Renal cortical epithelial cell (primary cell): ENCODE data around the gene ANKRD55. TPM values are rescaled to one million over a fixed set of nuclear protein-coding genes. Genes with fewer than 3 reads are reported as not detected.
"Not testable (repeated sequence)": the region's sequence is repeated elsewhere in the genome, so short reads cannot be mapped to it uniquely, and the experiment has no call there.

Experiments
- DNase-seq: peaks from one replicate; pipeline ENCODE4 v3.0.0-alpha.2; 2011; ENCODE audit warnings: low read depth
- total RNA-seq: library from RNA; depleted of rRNA; stranded (reverse); fragments of >200 nt; gene quantifications from 2 replicates; pipeline ENCODE4 v1.2.3, GENCODE V29; 2014

ANKRD55 gene
- total RNA-seq, 1 donor from 2014 or later: not detected

DNA sequence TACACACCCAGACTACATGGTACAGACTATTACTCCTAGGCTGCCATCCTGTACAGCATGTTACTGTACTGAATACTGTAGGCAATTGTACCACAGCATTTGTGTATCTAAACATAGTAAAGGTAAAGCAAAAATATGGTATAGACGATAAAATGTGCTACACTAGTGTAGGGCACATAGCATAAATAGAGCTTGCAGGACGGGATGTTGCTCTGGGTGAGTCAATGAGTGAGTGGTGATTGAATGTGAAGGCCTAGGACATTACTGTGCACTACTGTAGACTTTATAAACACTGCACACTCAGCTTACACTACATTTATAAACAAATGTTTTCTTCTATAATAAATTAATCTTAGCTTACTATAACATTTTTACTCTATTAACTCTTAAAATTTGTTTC is 25.6 kb downstream of the ANKRD55 start:
- DNase-seq: no peak

GRCh38 chr5:56206126-56206910 is 26.8 kb downstream of the ANKRD55 start:
- DNase-seq: no peak

GRCh38 chr5:56203936-56204335 is 29.2 kb downstream of the ANKRD55 start:
- DNase-seq: not testable (repeated sequence)

DNA sequence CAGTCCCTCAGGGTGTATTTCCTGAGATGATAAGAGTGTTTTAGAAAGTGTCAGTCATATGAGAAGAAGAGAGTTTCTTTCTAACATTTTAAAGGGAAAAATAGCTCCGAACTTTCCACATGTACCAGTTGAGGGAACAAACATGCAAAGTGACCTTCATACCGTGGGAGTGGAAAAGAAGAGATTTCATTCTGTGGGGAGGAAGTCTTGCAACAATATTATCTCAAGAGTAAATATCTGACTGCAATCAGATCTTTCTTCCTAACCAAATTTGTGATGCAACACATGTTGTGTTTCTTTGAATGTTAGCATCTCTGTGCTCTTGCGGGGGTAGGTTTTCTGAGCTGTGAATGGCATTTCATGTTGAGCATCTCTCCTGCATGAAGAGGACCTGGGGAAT is 30.6 kb downstream of the ANKRD55 start:
- DNase-seq: no peak

- not testable (repeated sequence) for DNase-seq
These were observed 31.3 kb downstream of the ANKRD55 start for GRCh38 chr5:56201762-56202261.

- DNase-seq: peak; percentile 80
These were observed 32.0 kb downstream of the ANKRD55 start for GRCh38 chr5:56200971-56201666.

- DNase-seq: no peak
These were observed 38.1 kb downstream of the ANKRD55 start for GRCh38 chr5:56195016-56195415.

- no peak for DNase-seq
These were observed 40.9 kb downstream of the ANKRD55 start for GRCh38 chr5:56192246-56192645.

- DNase-seq: no peak
These were observed 41.5 kb downstream of the ANKRD55 start for GRCh38 chr5:56191656-56192055.

DNA sequence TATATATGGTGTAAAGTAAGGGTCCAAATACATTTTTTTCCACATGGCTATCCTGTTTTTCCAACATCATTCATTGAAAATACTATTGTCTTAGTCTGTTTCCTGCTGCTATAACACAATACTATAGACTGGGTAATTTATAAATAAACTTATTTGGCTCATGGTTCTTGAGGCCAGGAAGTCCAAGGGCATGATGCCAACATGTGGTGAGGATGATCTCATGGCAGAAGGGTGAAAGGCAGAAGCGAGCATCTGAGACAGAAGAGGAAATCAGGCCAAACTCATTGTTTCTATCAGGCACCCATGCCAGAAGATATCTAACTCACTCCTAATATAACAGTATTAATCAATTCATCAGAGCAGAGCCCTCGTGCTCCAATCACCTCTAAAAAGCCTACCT is 42.6 kb downstream of the ANKRD55 start:
- peak; percentile 81 for DNase-seq

GRCh38 chr5:56185768-56186311 is 47.3 kb downstream of the ANKRD55 start:
- DNase-seq: no peak

DNA sequence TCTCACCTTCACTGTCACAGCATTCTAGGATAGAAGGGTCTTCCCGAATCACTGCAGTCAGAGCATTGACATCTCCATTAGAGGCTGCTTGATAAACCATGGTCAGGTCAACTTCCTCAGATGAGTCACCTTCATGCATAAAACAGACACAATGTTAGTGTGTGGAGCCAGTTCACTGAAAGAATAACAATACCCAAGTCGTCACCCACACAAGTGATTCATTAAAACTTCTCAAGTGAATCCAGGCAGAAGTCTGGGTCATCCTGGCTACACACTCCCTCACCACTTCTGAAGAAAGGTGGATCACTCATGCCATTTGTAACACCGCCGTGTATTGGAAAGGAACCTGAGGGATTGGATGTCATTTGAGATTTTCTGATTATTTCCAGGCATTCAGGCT is 49.6 kb downstream of the ANKRD55 start:
- peak; percentile 100 for DNase-seq

- DNase-seq: no peak
These were observed 53.7 kb downstream of the ANKRD55 start for GRCh38 chr5:56179442-56179841.

DNA sequence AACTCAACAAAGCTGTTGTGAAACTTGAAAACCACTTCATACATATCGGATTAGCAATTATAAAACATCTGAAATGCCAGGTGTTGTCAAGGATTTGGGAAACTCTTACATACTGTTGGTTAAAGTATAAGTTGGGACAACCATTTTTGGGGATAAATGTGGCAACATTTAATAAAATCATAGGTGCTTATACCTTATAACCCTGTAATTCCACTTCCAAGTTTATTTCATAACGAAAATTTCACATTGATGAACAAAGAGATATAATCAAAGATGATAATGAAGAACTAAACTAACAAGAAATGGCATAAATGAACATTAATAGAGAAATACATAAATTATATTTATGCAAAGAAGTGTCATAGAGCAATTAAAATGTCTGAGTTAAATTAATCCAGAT is 54.3 kb downstream of the ANKRD55 start:
- no peak for DNase-seq

GRCh38 chr5:56176871-56177533 is 56.1 kb downstream of the ANKRD55 start:
- no peak for DNase-seq

- no peak for DNase-seq
These were observed 56.9 kb downstream of the ANKRD55 start for GRCh38 chr5:56176155-56176798.

GRCh38 chr5:56175488-56175887 is 57.6 kb downstream of the ANKRD55 start:
- DNase-seq: peak; percentile 87

DNA sequence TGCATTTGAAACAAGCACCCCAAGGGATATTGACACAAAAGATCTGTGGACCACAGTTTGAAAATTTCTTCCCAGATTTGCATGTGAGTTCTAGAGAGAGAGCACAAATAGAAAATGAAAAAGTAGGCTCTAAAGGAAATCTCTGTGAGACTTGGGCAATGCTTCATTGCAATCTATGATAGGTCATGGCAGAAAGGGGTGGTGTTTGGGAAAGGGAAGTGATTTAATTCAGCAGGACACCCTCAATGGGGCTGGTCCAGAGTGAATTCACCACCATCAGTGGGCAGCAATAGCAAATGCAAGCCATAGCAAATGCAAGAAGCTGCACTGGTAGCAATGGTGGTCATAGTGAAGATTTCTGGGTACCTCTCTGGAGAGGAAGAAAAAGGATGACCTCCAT is 58.1 kb downstream of the ANKRD55 start:
- DNase-seq: no peak

DNA sequence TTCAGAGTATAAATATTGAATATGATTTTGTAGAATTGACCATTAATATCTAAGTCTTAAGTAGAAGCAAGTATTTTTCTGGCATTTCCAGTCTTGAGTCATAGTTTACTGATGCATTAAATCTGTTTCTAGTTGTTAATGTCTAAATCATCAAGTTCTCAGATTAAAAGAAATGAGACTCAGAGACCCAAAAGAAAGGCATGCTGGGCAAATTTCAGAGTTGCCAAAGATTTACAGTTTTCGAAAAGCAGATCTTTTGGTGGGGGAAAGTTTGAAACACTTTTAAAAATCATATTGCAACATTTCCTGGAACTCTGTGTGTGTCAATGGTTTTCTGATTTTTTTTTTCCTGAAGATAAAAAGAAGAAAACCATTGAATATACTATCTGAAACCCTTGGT is 60.9 kb downstream of the ANKRD55 start:
- DNase-seq: peak; percentile 91

DNA sequence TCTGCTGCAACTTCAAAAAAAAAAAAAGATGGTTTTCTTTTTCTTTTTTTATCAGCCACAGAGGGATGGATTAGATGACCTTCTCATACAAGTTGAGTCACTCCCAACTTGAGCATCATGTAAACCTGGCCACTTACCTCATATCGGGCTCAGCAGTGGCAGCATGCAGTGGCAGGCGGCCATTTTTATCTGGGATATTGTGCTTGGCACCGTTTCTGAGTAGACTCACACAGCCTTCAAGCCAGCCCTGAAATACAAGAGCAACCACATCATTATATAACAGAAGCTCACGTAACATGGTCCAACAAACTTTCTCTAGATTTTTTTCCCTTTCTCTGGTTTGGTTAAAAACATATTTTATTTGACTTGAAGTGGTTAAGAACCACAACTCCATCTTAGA is 62.6 kb downstream of the ANKRD55 start:
- no peak for DNase-seq

GRCh38 chr5:56169949-56170348 is 63.2 kb downstream of the ANKRD55 start:
- DNase-seq: no peak

DNA sequence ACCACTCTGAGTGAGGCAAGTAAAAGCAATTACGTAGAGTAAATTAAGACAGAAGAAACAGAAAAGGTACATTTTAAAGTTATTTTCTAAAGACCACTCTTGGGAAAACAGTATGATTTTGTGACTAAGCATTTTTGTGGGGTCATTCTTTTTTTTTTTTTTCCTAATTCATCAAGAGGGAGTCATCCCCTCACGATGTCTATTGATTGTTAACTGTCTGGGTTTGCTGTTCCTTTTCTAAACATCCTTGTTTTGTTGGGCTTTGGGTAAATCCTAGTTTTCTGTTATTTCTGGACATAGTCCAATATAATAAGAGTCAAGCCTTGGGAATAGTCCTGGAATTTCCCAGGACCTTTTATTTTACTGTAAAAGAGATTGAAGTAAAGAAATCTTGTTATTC is 63.8 kb downstream of the ANKRD55 start:
- peak; percentile 58 for DNase-seq
